Testis (tissue), 2 donors: Measurements from ENCODE around the gene TMEM156.

Source experiments
- POLR2A ChIP-seq: fragments of 450-650 bp; IDR thresholded peaks from one replicate; pipeline ENCODE4 v1.6.1; 2017; ENCODE audit warnings: antibody characterized with exemption, mild to moderate bottlenecking, moderate library complexity
- TF ChIP-seq, protein P1 (sequence below), 3 experiments: fragments of 450-650 bp in 2 of 3; fragments of 200-600 bp in 1 of 3; sonication (generic) in 1 of 3; IDR thresholded peaks; one replicate each; pipeline ENCODE4 v1.5.1; 2016 to 2019; ENCODE audit warnings: antibody characterized with exemption in 3 of 3, mild to moderate bottlenecking in 2 of 3, moderate library complexity in 1 of 3

- TF ChIP-seq, protein P1, sequence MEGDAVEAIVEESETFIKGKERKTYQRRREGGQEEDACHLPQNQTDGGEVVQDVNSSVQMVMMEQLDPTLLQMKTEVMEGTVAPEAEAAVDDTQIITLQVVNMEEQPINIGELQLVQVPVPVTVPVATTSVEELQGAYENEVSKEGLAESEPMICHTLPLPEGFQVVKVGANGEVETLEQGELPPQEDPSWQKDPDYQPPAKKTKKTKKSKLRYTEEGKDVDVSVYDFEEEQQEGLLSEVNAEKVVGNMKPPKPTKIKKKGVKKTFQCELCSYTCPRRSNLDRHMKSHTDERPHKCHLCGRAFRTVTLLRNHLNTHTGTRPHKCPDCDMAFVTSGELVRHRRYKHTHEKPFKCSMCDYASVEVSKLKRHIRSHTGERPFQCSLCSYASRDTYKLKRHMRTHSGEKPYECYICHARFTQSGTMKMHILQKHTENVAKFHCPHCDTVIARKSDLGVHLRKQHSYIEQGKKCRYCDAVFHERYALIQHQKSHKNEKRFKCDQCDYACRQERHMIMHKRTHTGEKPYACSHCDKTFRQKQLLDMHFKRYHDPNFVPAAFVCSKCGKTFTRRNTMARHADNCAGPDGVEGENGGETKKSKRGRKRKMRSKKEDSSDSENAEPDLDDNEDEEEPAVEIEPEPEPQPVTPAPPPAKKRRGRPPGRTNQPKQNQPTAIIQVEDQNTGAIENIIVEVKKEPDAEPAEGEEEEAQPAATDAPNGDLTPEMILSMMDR (IDR thresholded peaks at IDR 0.05): no peak
- no peak for TF ChIP-seq POLR2A
Measured at GRCh38 chr4:39062770-39063097, 30.5 kb upstream of the TMEM156 start.
